GM19468 (cell line): Measurements from ENCODE around the gene GRIN2A.

Experiments
- ATAC-seq: cut with Tn5 transposase; IDR thresholded peaks from one replicate; pipeline ENCODE4 v1.9.1; 2021; ENCODE audit warnings: mild to moderate bottlenecking, moderate library complexity, moderate number of reproducible peaks; ENCODE audit not compliant: unreplicated experiment; ENCODE audit errors: extremely low read depth

The GRIN2A gene

DNA sequence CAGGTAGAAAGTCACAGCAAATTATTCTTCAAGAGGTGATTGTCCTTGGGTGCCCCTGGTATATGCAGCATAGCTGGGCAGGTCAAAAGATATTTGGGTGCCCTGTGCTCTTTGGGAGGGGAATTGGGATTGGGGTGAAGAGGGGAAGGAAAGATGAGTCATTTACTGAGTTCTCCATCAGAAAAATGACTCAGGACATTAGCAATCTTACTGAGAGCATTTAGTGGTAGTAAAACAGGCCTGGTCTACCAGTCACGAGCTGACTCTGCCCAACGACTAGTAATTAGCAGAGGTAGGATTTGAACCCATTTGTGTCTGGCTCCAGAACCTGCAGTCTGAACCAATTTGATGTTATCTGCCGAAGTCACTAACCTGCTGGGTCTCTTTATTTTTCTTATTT, 6.0 kb upstream of the GRIN2A start:
- ATAC-seq: no peak

DNA sequence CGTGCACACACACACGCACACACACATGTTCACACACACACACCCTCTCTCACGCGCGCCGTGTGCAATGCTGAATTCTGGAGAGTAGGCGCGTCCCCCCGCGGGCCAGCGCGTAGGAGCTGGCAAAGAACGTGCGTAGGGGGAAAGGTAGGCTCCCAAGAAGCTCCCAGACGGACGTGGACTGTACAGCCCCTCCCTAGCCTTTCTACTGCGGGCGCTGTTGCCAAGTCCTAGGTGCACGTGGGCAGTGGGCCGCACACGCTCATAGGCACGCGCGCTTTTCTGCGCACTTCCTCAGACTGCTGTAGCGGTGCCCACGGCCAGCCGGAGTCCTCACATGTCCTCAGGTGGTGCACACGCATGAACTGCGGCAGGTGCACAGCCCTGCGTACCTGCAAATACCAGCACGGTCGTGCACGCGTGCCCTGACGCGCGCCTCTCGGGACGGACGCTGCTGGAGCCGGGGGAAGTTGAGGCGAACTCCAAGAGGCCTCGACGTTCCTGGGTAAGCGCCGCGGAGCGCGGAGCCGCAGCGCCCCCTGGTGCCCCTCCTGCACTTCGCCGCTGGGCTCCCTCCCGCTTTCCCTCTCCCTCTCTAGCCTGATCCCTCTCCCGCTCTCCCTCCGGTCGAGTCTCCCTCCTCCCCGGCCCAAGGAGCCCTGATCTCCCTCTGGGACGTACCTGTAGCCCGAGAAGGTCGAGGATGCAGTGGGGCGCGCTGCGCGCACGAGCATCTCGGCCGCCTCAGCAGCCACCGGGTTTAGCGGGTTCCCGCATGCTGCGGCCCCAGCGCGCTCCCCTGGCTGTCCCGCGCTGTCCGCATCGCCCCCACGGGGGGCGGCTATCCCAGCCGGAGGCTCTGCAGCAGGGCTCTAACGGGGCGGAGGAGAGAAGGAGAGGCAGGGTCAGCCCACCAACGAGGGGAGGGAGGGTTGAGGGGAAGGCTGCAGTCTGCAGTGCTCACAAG, 749 bp downstream of the GRIN2A start:
- ATAC-seq: no peak

- no peak for ATAC-seq
These were observed 1.5 kb downstream of the GRIN2A start for GRCh38 chr16:10180771-10181163.

- ATAC-seq: no peak
These were observed 2.0 kb downstream of the GRIN2A start for GRCh38 chr16:10180042-10180770.

DNA sequence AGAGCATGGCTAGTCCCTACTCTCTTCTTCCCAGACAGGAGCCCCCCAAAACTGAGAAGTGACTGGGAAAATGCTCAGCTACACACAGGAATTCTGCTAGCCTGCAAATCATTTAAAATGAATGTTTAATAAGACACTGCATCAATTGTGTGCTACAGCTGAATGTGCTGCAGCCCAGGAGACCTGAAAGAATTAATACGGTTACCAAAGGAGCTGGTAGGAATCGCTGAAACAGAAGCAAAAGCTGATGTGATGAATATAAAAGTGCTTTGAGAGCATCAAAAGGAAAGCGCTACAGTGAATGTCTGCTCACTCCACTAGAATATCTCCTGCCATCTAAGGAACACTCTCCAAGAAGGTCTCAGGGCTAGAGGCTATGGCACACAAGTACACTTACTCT, 3.7 kb downstream of the GRIN2A start:
- ATAC-seq: no peak

DNA sequence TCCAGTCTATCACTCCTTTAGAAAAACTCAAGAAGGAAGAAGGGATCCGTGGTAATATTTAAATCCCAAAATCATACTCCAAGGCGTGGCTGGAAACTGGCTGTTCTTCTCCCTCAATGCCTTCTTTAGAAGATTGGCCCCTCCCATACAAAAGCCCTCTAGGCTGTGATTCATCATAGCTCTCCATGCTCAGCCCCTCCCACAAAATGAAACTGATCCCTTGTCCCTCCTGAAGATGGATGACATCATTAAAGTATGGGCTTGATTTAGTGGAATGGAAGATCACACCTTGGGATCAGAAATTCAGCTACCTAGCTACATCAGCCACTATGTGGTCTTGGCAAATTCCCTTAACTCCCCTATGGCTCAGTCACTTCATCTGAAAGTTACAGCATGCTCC, 4.1 kb downstream of the GRIN2A start:
- no peak for ATAC-seq

DNA sequence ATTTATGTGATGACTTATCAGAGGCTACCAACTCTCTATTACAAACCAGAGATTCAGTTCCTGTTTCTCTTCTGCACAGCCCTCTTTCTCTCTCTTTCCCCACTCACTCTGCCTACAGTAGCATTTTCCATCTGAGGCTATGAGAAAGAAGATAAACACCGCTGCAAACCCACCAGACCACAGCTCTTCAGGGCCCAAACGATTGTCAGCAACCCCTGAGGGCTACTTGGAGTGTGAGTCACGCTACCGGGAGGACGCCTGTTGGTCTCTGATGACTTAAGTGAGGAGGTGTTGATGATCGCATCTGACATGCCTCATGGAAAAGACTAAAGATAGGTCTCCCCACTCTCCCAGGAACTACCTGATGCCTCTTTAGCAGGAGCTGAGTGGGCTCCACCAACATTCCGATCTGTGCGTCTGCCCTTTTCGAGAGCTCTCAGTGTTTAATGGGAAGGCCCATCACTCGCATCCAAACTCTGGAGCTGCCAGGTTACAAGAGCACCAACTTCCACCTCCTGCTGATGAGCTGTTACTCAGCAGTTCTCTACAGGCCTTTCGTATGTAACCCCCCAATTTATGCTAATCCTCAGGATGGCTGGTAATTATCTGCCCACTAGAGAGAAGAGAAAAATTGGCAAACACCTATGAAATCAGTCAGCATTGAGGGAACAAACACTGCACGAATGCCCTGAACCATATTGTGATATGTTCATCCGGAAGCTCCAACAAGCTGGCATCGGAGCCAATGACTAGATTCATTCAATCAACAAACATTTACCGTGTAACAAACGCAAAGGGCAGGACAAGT, 9.2 kb downstream of the GRIN2A start:
- ATAC-seq: no peak

GRCh38 chr16:10171221-10171620, 11.0 kb downstream of the GRIN2A start:
- no peak for ATAC-seq

DNA sequence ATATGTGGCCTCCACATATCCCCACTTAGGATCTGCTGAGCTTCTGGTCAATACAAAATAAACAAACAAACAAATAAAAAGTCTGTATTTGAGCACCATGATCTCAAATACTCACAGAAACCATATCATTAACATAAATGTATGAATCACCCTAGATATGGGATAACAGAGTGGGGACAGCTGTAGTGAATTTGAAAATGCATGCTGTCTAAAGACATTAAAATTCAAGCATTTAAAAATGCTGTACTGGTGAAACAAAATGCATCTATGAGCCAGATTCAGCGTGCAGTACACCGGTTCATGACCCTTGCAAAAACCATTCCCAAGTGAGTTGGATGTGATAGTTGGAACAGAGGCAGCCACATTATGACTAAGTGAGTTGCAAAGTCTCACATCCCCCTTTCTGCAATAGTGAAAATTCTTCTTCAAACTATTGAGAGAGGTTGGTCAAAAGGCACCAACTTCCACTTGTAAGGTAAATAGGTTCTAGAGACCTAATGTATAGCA, 12.3 kb downstream of the GRIN2A start:
- ATAC-seq: no peak

GRCh38 chr16:10169031-10169430, 13.2 kb downstream of the GRIN2A start:
- ATAC-seq: no peak

GRCh38 chr16:10168258-10168657, 14.0 kb downstream of the GRIN2A start:
- no peak for ATAC-seq

GRCh38 chr16:10165643-10166042, 16.6 kb downstream of the GRIN2A start:
- no peak for ATAC-seq

DNA sequence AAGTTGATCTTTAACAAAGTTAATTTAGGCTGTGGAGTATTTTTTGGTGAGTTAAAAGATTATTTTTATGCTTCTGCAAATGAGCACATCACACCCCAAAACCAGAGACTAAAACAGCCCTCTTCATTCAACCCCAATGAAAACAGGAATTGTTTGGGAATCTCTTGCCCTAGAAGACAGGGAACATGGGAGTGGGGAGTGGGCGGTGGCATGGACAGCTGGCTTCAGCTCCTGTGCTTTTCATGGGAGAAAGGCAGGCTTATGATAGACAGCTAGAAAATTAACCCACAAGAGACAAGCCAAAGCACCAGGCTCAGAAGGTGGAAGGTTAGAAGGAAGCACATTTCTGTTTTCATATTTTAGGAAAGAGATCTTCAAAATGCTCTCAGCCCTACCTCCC, 19.2 kb downstream of the GRIN2A start:
- ATAC-seq: no peak

GRCh38 chr16:10156099-10156498, 26.1 kb downstream of the GRIN2A start:
- no peak for ATAC-seq

DNA sequence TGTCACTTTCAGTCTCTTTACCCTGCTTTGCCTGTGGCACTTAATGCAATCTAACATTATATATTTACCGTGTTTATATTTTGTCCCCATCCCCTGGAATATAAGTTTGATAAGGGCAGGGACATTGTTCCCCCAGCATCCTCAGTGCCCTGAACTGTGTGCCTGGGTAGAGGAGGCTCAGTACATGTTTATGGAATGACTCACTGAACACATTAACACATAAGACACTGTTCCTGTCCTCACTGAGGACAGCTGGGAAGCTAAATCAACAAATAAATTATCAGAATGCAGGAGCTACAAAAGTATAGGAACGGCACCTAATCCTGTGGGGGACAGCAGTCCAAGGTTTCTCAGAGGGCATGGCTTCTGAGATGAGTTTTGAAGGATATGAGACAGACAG, 27.8 kb downstream of the GRIN2A start:
- no peak for ATAC-seq

DNA sequence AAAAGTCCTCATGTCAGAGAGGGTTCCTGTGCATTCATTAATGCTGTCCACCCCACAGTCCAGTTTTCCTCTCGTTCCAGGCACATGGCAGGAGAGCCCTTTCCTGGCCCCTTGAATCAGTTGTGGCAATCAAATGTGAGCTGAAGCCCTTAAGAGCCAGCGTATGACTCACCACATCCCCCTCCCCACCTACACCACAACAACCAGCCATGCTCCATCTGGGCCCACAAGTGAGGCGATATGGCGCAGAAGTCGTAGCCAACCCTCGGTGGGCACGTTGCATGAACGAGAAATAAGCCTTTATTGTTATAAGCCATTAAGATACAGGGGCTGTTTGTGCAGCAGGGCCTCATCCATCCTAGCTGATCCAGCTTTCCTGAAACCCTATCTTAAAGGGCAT, 28.2 kb downstream of the GRIN2A start:
- ATAC-seq: no peak

DNA sequence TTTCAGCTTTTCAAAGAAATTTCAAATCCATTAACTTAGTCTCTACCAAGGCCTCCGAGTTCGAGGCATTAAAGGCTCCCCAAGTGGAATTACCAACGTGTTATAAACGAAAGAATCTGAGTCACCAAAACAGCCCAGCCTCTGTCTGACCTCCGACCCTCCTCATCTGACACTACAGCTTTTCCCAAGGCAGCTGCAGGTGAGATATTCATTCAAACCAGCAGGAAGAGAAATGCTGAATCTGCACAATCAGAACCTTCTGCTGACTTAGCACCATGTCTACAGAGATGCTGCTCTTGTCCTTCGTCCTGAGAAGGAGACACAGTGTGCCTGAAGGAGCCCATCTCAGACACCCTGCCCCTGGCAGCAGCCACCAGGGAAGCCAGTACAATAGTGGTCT, 30.5 kb downstream of the GRIN2A start:
- no peak for ATAC-seq

DNA sequence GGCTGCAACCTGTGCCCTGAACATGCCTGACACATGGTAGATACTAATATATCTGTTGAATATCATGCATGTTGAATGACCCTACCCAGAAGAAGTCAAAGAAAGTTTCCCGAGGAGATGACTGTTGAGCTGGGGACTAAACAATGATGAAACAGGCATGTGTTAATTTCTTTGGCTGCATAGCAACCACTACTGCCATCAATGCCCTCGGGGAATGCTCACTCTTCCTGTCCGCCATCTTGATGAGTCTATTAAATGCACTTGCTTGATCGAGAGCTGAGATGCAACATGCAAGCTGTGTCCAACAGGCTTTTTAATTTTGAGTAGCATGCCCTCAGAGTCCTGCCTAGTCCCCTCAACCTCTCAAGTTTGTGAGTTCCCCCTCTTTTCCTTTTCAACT, 31.3 kb downstream of the GRIN2A start:
- no peak for ATAC-seq

DNA sequence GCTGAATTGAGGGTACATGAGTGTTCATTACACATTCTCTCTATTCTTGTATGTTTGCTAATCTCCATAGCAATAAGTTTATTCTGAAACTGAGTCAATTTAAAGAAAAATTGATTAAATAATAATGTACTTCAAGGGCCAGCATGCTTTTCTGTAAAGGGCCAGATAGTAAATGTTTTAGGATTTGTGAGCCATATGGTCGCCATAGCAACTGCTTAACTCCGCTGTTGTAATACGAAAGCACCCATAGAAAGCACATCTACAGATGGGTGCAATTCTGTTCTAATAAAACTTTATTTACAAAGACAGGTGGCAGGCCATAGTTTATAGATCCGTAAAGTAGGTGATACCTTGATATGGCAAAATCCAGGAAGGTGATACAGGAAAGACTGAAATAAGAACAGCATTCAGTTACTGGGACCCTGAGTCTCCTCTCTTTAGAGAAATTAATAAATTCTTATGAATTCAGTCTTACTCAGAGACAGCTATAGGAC, 36.6 kb downstream of the GRIN2A start:
- no peak for ATAC-seq

DNA sequence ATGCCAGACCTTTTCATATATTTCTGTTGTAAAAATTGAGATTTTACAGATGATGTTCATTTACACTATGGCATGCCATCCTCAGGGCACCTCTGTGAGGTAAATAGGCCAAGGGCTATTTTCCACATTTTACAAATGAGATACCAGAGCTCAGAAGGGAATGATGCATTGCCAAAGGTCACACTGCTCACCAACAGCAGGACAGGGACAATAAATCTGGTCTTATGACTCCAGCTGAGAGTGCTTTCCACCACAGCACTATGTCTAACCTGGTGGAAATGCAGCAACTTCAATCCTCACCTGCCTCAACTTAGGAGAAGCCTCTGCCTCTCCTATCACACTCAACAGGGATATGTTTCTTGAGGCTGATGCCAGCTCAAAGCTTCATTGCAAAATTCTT, 40.6 kb downstream of the GRIN2A start:
- no peak for ATAC-seq
